GM18868 (cell line): ENCODE data around the gene ALDH1A2.
"Not testable (repeated sequence)": the region's sequence is repeated elsewhere in the genome, so short reads cannot be mapped to it uniquely, and the experiment has no call there.

ENCODE experiments used
- ATAC-seq: cut with Tn5 transposase; IDR thresholded peaks from one replicate; pipeline ENCODE4 v1.9.1; 2021; ENCODE audit warnings: mild to moderate bottlenecking, moderate library complexity; ENCODE audit not compliant: unreplicated experiment

ALDH1A2 gene

DNA sequence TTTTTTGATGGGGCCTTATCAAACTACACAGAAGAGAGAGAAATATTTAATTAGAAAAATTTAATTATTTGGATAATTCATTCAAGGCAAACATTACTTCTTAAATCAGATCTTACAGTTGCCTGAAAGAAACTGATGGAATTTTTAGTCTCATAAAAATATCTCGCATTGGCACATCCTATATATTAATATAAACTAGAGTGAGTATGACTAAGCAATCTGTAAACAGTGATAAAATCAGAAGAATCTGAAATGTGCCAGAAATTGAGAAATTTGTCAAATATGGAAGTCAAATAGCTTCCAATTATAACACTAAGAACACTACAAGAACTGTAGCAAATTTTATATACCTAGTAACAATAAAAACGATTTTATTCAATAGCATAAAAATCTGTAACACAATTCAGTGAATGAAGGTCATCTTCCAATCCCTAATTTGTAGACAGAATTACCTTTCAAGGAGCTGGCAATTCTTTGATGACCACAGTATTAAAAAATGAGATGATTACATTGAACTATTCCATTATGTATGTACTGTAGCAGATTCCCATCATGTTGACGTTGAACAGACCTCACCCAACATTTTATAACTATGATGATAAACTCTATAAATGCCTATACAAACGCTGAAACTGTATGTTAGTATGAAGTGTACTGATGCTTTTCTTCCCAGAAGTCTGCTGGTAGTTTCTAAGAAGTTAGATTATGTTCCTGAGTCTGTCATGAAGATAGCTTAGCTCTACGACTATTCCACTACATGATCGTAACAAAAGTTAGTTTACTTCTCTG is 63.0 kb downstream of the ALDH1A2 start:
- no peak for ATAC-seq

DNA sequence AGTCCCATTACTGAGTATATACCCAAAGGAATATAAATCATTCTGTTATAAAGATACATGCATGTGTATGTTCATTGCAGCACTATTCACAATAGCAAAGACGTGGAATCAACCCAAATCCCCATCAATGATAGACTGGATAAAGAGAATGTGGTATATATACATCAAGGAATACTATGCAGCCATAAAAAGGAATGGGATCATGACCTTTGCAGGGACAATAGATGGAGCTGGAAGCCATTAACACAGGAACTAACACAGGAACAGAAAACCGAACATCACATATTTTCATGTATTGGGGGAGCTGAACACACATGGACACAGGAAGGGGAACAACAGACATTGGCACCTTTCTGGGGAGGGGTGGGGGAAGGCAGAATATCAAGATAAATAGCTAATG is 65.8 kb downstream of the ALDH1A2 start:
- not testable (repeated sequence) for ATAC-seq

DNA sequence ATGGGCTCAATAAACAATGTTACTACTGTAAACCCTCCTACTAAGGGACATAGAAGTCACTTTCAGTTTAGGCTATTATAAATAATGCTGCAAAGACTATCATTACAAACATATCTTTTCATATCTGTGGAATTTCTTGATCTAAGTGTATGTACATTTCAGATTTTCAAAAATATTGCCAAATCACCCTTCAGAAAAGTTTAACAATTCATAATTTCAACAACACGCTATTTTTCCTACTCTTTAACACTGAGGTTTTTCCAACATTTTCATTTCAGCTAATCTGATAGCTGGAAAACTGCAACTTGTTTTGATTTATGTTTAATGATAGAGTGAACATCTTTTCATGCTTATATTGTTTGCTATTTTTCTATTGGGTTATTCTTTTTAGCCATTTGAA is 69.0 kb downstream of the ALDH1A2 start:
- no peak for ATAC-seq

DNA sequence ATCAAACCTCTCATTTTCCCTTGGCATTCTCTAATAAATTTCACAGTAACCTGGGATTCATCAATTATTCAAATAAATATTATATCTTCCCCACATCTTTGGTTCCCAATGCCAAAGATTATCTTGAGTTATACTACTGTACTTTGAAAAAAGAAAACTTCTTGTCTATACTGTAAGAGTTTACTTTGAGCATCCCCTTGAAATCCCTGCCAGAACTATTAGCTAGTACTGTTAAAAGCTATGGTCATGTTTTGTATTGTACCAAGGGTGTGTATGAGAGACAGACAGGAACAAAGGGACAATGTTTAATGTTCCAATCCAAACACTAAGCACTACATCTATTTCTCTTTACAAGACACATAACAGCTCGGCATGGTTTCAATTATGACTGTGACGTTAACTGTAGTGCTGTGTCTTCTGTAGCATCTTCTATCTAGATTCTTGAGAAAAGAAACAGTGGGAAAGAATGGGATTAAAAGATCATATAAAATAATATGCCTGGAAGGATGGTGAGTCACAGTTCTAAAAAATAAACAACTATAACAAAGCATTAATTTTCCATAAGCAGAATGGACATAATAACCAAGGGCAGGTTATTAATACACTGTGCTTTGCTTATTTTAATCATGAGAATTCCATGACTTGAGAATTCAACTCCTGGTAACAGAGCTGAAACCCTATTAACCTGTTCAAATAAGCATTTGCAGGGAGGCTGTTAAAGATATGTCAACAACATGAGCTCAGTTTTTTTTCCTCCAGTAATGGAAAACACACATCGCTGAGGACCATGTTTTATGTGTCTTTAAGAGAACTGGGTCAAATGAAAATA is 71.1 kb downstream of the ALDH1A2 start:
- ATAC-seq: no peak

DNA sequence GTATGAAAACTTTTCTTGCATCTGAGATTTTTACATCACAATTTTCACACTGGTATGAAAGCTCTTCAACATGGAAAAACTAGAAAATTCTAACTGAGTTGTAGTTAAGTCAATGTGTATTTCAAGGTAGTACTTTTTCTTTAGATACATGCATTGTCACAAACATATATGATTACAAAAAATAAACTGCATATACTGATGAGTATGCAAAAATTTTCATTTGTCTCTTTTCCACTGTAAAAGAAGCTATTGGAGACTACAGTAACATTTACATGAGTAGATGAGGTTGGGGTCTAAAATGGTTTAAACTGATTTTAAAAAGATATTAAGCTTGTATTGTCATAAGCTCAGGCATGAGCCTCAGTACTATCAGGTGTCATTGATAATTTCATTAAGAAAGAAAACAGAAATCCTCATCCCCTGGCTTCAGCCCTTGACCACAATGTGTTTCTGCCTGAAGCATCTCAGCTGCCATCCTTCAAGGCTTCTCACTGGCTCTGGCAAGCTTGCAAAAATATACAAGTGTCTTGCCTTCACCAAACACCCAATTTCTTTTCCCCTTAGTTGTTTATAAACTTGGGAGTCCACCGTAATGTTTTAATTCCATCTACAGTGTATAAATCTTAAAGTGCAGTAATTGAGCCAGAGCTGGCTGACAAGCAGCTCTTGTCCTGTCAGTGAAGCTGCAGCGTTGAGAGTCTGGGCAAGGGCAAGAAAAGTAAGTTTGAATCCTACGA is 71.9 kb downstream of the ALDH1A2 start:
- ATAC-seq: no peak

DNA sequence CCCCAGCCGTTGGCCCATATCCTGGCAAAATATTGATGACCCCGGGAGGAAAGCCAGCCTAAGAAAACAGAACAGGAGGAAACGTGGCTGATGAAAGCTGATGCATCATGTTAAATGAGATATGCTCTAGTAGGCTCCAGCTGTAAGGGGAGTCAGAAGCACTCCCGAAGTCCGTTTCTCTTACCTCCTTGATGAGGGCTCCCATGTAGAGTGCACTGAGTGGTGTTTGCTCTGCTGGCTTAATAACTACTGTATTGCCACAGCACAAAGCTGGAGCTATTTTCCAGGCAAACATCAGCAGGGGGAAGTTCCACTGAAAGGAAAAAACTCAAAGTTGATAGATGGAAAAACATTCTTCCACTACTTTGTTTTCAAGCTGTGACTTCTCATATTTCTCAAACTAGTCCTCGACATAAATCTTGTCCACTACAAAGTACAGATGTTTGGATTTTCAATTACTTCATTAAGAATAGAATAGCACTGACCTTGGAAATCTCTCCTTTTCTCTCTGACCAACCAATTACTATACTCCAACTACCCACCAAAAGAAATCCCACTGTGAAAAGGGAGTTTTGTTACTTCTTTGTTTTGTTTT is 72.7 kb downstream of the ALDH1A2 start:
- ATAC-seq: no peak

DNA sequence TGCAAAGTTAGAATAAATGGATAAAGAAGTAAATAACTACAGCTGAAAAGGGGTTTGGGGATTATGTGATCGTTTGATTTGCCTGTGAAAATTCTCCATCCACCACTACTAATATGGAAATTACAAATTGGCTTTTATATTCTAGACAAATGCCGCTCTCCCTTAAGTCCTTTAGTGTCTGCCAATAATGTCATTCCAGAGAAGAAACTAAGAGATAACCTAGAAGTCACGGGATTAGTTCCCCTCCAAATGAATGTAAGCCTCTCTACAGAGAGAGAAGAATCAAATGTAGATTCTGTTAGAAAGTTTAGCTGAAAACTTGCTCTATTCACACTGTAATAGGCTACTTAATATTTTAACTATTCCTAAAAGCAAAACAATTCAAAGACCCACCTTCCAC is 92.0 kb downstream of the ALDH1A2 start:
- no peak for ATAC-seq

DNA sequence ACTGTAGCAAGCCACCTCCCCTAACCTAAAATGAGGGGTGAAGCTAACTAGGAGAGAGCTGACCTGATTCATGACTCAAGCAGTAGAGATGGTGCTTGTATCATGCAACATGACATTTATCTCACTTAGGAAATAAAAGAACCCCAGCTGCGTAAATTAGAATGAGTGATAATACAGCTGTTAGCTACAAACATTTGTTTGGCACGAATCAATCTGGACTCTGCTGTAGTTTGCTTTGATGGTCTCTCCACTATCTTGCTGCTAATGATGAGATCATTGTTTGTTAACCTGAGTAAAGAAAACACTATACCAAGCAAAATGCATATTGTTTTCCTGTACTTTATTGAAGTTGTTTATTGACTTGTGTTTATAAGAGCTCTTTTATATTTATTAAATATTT is 92.6 kb downstream of the ALDH1A2 start:
- ATAC-seq: no peak

DNA sequence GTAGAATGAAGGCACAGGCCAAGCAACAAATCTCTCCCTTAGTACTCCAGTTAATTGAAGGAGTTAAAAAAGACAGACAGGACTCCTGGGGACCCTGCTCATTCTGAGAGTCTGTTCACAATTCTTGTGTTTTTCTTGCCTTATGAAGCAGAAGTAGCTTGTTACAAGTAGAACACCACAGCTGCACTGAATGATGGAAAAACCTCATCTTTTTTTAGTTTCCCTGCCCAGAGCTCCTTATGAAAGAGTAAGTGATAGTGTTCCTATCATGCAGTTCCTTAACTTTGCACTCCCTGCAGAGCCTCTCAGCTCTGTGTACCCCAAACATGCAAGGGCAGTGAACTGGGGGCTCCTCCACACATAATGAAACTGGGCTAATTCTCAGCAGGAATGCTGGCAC is 95.5 kb downstream of the ALDH1A2 start:
- ATAC-seq: no peak

DNA sequence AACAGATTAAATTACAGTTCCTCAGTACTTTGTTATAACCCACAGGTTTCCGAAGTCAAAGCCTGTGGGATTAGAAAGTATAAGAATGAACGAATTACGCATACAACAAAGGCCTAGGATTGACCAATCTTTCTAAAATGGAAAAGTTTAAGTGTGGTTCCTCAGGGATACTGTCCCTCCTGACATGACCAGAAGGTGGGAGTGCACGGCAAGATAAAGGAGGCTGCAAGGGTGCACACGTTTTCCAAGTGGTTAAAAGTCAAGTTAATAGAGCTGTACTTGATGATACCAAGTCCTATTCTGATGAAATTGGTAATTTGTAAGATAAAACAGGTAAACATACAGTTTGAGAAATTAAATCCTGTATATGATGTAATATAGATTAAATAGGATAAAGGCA is 96.2 kb downstream of the ALDH1A2 start:
- ATAC-seq: no peak

DNA sequence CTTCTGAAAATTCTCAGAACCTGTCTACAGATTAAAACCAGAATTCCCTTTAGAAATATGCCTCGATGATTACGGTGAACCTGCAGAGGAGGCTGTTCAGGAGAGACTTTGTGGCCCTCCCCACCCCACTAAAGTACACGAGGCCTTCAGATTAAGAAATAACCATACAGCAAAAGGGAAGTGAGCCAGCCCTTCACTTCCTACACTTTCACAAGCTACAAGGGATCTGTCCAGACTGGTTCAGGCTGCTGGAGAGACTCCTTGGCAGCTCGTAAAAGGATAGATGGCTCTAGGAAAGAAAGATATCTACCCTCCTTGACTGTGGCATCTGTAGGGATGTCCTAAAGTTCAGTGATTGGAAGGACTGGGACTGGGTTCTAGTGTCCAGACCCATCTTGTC is 102.6 kb downstream of the ALDH1A2 start:
- ATAC-seq: no peak

DNA sequence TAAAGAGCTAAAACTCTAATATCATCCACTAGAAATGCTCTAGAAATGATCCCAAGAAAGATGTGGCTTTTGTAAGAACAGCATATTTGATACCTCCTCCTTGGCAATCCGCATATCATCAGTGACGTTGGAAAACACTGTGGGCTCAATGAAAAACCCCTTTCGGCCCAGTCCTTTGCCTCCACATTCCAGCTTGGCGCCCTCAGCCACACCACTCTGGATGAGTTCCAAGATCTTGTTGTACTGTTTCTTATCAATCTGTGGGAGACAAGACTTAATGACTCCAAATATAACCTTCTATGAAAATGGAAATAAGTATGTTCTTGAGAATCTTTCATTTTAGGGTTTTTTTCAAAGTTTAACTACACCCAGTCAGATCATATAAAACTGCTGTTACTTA is 103.6 kb downstream of the ALDH1A2 start:
- no peak for ATAC-seq

DNA sequence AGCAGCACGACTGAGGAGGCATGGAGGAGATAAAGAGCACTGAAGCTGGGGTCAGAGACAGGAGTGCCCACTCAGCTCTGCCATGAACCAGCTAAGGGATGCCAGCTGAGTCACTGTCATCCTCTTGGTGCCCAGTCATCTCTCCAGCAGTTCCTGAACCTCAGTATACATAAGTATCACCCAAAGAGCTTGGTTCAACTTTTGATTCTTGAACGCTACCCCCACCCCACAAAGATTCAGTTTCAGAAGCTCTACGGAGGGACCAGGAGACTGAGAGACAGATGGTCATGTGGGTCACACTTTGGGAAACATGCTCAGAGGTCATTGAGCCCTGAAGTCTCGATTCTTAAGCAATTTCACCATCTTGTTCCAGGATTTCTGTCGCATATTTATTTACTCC is 108.4 kb downstream of the ALDH1A2 start:
- no peak for ATAC-seq

DNA sequence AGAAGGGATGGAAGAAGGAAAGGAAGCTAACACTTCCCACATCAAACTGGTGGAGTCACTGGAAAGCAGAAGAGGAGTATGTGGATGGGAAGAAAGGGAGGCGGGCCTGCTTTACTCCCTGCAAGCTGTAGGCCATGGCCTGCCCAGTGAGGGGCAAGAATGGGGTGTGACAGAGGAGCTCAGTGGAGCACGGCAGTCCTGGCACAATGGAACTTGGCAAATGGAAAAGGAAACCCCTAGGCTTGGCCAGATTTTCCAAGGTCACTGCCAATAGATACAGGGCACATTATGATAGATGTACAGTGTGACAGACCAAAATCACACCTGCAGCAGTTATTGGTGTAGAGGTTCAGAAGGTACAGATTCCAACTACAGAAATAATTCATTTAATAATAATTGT is 111.6 kb downstream of the ALDH1A2 start:
- ATAC-seq: no peak

DNA sequence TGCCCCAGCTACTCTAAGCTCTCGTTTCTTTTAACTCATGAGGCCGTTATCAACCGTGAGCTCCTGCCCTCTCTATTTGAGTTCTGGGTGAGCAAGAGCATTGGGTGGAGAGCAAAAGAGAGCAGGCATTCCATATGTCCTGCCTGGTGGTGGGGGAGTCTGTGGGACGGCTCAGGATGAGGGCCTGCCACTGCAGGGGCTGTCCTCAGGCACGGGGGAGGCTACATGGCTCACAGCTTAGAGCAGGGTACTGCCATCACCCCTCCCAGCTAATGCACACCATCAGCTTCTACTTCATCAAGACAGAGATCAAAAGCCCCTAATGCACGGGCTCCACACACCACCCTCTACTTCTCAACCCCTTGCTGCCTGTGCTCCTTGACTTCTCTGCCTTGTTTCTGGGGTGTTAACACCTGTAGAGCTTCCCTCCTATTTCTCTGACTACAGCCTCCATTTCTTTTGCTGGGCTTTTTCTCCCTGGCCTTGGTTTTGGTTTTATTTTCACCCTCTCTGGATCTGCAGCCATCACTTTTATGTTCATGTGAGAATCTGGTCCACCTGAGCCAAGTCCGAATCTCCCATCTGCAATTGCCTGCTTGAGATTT is 114.1 kb downstream of the ALDH1A2 start:
- no peak for ATAC-seq

DNA sequence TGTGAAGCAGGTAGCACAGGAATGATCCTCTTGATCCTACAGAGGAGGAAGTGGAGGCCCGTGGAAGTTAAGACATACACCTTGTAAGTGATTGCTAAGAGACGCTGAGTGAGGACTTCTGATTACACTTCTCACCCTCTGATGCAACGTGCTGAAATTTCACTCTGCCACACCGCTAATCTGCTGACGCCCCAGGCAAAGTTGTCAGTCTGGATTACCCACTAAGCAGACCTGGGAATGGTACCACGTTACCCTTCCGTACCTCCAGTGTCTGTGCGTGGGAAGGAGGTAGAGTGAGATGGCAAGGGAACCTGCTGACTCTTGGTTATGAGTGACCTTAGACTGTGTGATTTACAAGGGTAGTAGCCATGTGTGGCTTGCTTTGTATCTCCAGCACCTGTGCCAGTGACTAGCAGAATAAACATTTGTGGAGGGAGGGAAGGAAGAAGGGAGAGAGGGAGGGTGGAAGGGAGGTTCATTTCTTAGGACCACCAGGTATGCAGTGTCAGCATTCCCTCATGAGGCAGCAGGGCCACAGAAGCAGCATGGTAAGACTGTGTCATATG is 115.0 kb downstream of the ALDH1A2 start:
- ATAC-seq: no peak

DNA sequence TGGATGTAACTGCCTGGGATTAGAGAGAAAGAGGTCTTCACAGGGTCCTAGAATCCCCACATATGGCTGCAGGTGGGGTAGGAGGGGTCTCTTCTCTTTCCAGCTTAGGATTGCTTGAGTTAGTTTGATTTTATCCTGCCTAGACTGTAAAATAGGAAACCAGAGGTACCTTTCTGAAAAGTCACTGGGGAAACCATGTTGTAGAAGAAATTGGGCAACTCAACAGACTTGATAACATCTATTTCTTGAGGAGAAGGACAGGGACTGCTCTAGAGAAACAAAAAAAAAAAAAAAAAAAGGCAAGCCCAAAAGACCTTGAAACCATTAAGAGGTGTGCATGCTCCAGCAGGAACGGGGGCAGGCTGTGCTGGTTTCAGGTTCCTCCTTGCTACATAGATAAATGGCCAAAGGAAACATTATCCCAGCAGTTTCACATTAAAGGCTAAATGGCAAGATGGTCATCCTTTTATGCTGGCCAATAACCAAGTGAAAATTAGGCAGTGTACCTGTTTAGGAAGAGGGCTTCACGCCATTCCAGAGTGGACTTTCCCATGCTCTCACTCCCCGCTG is 116.1 kb downstream of the ALDH1A2 start:
- no peak for ATAC-seq

DNA sequence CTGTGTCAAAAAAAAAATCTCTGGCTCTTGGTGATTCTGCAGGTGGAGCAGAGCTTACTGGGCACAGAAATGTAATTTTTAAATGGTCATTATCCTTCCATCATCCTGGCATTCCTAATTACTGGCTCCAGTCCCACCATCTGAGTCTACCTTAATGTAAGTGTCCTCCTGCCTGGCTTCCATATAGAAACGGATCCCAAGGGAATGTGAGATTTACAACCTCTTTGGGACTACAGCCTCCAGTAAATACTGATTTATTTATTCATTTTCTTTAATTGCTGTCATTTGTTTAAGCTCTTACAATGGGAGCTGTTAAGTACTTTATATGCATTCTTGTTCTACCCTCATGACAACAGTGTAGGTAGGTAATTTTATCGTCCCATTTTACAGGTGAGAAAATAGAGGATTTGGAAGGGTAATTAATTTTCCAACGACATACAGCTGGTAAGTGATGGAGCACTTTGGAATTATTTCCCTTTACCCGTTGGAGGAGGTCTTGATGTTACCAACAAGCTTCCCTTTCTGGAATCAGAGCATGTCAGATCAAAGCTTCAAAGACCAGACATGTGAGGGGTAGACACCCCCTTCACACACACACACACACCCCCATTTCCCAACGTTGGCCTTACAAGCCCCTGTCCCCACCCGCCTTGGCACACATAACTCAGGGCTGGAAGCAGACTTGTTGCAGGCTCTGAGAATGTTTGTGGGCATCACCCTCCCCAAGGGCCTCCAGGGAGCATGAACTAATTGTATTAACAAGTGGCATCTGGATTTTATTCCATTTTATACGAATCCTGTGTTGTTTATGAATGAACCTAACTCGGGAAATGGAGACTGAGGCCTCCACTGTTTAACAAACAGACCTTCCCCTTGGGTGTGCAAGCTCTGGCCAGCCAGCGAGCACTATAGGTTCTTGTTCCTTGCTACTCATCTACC is 116.9 kb downstream of the ALDH1A2 start:
- ATAC-seq: no peak

DNA sequence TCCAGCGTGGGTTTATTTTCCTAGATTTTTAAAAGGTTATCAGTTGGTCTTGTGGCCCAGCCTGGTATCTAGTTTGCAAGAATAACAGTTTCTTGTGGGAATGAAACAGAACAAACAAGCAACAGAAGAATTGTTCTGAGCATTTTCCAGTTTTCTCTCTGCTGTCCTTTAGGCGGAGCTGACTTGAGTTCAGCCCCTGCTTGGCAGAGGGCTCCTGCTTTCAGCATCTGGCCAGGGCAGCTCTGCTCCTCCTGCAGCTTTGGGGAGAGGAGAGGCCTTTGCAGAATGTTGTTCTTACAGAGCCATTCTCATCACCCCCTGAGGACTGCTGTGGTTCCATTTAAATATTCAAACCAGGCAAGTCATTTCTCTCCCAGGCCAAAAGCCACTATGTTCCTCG is 117.7 kb downstream of the ALDH1A2 start:
- ATAC-seq: no peak
